22Rv1 (cell line): ENCODE measurements around the gene MAP3K8.

Experiments
- CTCF ChIP-seq: fragments of 450-650 bp; IDR thresholded peaks from 2 replicates; pipeline ENCODE4 v1.5.1; 2017; ENCODE audit warnings: mild to moderate bottlenecking
- ZFX ChIP-seq: fragments of 450-650 bp; IDR thresholded peaks from 2 replicates; pipeline ENCODE4 v1.6.1; 2017; ENCODE audit warnings: antibody characterized with exemption, borderline replicate concordance

GRCh38 chr10:30435073-30435422, 1.1 kb downstream of the MAP3K8 start:
- TF ChIP-seq CTCF (no peak), ZFX (no peak)
